ENCODE data around the gene GAS7.

DNA sequence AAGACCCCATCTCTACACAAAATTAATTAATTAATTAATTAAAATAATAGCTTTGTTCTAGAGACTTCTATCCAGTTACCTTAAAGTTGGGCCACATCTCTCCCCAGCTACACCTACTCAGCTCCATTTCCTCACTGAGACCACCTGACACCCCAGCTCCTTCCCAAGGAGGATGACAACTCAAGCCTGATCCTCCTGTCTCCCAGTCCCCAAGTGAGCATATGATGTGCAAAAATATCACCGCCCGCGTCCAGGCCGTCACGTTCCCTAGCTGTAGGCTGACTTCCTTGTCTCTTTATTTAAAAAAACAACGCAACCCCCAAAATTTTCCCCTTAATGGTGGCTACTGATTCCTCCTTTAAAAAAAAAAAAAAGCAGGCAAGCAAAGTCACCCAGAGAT, 173.2 kb downstream of the GAS7 start:
- TF ChIP-seq, protein P1, sequence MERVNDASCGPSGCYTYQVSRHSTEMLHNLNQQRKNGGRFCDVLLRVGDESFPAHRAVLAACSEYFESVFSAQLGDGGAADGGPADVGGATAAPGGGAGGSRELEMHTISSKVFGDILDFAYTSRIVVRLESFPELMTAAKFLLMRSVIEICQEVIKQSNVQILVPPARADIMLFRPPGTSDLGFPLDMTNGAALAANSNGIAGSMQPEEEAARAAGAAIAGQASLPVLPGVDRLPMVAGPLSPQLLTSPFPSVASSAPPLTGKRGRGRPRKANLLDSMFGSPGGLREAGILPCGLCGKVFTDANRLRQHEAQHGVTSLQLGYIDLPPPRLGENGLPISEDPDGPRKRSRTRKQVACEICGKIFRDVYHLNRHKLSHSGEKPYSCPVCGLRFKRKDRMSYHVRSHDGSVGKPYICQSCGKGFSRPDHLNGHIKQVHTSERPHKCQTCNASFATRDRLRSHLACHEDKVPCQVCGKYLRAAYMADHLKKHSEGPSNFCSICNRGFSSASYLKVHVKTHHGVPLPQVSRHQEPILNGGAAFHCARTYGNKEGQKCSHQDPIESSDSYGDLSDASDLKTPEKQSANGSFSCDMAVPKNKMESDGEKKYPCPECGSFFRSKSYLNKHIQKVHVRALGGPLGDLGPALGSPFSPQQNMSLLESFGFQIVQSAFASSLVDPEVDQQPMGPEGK (CRISPR knock-in tag; IDR thresholded peaks at IDR 0.05; ENCODE audit: borderline replicate concordance) = no peak
- TF ChIP-seq, protein P2, sequence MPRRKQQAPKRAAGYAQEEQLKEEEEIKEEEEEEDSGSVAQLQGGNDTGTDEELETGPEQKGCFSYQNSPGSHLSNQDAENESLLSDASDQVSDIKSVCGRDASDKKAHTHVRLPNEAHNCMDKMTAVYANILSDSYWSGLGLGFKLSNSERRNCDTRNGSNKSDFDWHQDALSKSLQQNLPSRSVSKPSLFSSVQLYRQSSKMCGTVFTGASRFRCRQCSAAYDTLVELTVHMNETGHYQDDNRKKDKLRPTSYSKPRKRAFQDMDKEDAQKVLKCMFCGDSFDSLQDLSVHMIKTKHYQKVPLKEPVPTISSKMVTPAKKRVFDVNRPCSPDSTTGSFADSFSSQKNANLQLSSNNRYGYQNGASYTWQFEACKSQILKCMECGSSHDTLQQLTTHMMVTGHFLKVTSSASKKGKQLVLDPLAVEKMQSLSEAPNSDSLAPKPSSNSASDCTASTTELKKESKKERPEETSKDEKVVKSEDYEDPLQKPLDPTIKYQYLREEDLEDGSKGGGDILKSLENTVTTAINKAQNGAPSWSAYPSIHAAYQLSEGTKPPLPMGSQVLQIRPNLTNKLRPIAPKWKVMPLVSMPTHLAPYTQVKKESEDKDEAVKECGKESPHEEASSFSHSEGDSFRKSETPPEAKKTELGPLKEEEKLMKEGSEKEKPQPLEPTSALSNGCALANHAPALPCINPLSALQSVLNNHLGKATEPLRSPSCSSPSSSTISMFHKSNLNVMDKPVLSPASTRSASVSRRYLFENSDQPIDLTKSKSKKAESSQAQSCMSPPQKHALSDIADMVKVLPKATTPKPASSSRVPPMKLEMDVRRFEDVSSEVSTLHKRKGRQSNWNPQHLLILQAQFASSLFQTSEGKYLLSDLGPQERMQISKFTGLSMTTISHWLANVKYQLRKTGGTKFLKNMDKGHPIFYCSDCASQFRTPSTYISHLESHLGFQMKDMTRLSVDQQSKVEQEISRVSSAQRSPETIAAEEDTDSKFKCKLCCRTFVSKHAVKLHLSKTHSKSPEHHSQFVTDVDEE (CRISPR knock-in tag; IDR thresholded peaks at IDR 0.05) = no peak
- TF ChIP-seq RARB (CRISPR knock-in tag; IDR thresholded peaks at IDR 0.05) (no peak), TOX (CRISPR knock-in tag; IDR thresholded peaks at IDR 0.05; ENCODE audit: borderline replicate concordance) (no peak)
